Measurements from ENCODE around the gene HPSE.

- TF ChIP-seq POLR2AphosphoS5 (IDR thresholded peaks at IDR 0.05) = no peak
- TF ChIP-seq, protein P1, sequence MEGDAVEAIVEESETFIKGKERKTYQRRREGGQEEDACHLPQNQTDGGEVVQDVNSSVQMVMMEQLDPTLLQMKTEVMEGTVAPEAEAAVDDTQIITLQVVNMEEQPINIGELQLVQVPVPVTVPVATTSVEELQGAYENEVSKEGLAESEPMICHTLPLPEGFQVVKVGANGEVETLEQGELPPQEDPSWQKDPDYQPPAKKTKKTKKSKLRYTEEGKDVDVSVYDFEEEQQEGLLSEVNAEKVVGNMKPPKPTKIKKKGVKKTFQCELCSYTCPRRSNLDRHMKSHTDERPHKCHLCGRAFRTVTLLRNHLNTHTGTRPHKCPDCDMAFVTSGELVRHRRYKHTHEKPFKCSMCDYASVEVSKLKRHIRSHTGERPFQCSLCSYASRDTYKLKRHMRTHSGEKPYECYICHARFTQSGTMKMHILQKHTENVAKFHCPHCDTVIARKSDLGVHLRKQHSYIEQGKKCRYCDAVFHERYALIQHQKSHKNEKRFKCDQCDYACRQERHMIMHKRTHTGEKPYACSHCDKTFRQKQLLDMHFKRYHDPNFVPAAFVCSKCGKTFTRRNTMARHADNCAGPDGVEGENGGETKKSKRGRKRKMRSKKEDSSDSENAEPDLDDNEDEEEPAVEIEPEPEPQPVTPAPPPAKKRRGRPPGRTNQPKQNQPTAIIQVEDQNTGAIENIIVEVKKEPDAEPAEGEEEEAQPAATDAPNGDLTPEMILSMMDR (IDR thresholded peaks at IDR 0.05) = no peak
Measured at GRCh38 chr4:83263106-83263505, 71.5 kb downstream of the HPSE start.
